VCaP (cell line): ENCODE data around the gene ADGRB3.

Experiments
- H3K27ac ChIP-seq: fragments of 450-650 bp; 2 replicates; pipeline ENCODE4 v1.5.1; 2017
- CTCF ChIP-seq: fragments of 450-650 bp; conservative IDR thresholded peaks from 2 replicates; pipeline ENCODE4 v1.5.1; 2017; ENCODE audit warnings: mild to moderate bottlenecking, moderate library complexity

The ADGRB3 gene

GRCh38 chr6:68728159-68728979 lies 93.3 kb downstream of the ADGRB3 start:
- no peak for TF ChIP-seq CTCF
- no peak overlapping the region for H3K27ac ChIP-seq

GRCh38 chr6:68729377-68729903 lies 94.4 kb downstream of the ADGRB3 start:
- TF ChIP-seq CTCF = no peak
- no peak overlapping the region for H3K27ac ChIP-seq

- no peak for TF ChIP-seq CTCF
- H3K27ac ChIP-seq = no peak overlapping the region
Observed at GRCh38 chr6:68730291-68731054, 95.4 kb downstream of the ADGRB3 start.

GRCh38 chr6:68732423-68732822 lies 97.3 kb downstream of the ADGRB3 start:
- no peak overlapping the region for H3K27ac ChIP-seq
- no peak for TF ChIP-seq CTCF

GRCh38 chr6:68735866-68736265 lies 100.8 kb downstream of the ADGRB3 start:
- TF ChIP-seq CTCF = no peak
- H3K27ac ChIP-seq = no peak overlapping the region

- TF ChIP-seq CTCF = no peak
- no peak overlapping the region for H3K27ac ChIP-seq
Observed at GRCh38 chr6:68737061-68737460, 102.0 kb downstream of the ADGRB3 start.

GRCh38 chr6:68738039-68738438 lies 103.0 kb downstream of the ADGRB3 start:
- H3K27ac ChIP-seq = no peak overlapping the region
- TF ChIP-seq CTCF = no peak
